Measurements from ENCODE around the gene NT5DC2.

NT5DC2 gene

DNA sequence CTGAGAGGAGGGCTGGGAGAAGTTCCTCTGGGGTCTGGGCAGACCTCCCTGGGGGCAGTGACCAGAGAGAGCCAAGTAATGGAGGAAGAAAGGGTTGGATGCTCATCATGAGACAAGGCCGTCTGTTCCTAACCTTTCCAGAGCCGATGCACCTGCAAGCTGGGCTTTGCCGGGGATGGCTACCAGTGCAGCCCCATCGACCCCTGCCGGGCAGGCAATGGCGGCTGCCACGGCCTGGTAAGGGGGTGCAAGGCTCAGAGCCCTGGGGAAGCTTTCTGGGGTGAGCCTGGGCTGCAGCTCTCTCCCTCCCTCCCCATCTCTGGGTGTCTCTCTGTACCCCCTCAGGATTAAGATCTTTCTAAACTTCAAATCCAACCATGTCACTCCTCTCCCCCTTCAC, 22.1 kb downstream of the NT5DC2 start:
- Histone ChIP-seq H3K4ac (ENCODE audit: low read depth, low read length) (no peak overlapping the region), H3K4me3 (ENCODE audit: low read length) (no peak overlapping the region), H2BK5ac (ENCODE audit: low read length) (no peak overlapping the region), H3K23ac (ENCODE audit: low read length) (no peak overlapping the region), H2BK15ac (replicated peaks; ENCODE audit: low read depth) (no peak overlapping the region), H3K36me3 (ENCODE audit: control insufficient read depth, insufficient read depth, low read length) (no peaks in the 10 kb centered on the region), H3K9ac (ENCODE audit: low read length) (no peak overlapping the region), H3K79me2 (ENCODE audit: control insufficient read depth, insufficient read depth, low read length) (no peaks in the 10 kb centered on the region), H2BK120ac (ENCODE audit: low read depth, low read length) (no peak overlapping the region), H3K27me3 (ENCODE audit: insufficient read depth, low read length, poor library complexity) (no peaks in the 10 kb centered on the region), H3K79me1 (ENCODE audit: low read length) (no peaks in the 10 kb centered on the region), H2AK5ac (ENCODE audit: low read length) (no peak overlapping the region), H3K56ac (ENCODE audit: low read length) (no peak overlapping the region), H3K27ac (ENCODE audit: low read depth, low read length) (no peak overlapping the region), H3K18ac (ENCODE audit: low read length) (no peak overlapping the region), H4K5ac (ENCODE audit: low read length) (no peak overlapping the region), H4K8ac (ENCODE audit: low read depth, low read length) (no peak overlapping the region), H3K4me1 (ENCODE audit: control insufficient read depth, low read depth, low read length) (no peaks in the 10 kb centered on the region), H3K4me2 (ENCODE audit: low read length) (no peak overlapping the region)
- no CpG with 5 or more reads among the region's 7 CpGs for WGBS (ENCODE audit: extremely low coverage, insufficient coverage, low lambda C conversion rate)
- DNase-seq: no peak

GRCh38 chr3:52509753-52510328, 23.8 kb downstream of the NT5DC2 start:
- no peak overlapping the region for H3K56ac ChIP-seq (ENCODE audit: low read length)
- no peak overlapping the region for H3K27ac ChIP-seq (ENCODE audit: low read depth, low read length)
- DNase-seq: no peak
- no peaks in the 10 kb centered on the region for H3K79me1 ChIP-seq (ENCODE audit: low read length)
- H3K18ac ChIP-seq (ENCODE audit: low read length): no peak overlapping the region
- no peak overlapping the region for H4K5ac ChIP-seq (ENCODE audit: low read length)
- no peak overlapping the region for H2BK5ac ChIP-seq (ENCODE audit: low read length)
- no peak overlapping the region for H3K4ac ChIP-seq (ENCODE audit: low read depth, low read length)
- H2BK15ac ChIP-seq (replicated peaks; ENCODE audit: low read depth): no peak overlapping the region
- H3K4me2 ChIP-seq (ENCODE audit: low read length): no peak overlapping the region
- H3K23ac ChIP-seq (ENCODE audit: low read length): no peak overlapping the region
- H3K4me1 ChIP-seq (ENCODE audit: control insufficient read depth, low read depth, low read length): no peaks in the 10 kb centered on the region
- H4K8ac ChIP-seq (ENCODE audit: low read depth, low read length): no peak overlapping the region
- no peak overlapping the region for H2BK120ac ChIP-seq (ENCODE audit: low read depth, low read length)
- WGBS (ENCODE audit: extremely low coverage, insufficient coverage, low lambda C conversion rate): no CpG with 5 or more reads among the region's 12 CpGs
- H3K4me3 ChIP-seq (ENCODE audit: low read length): no peak overlapping the region
- no peaks in the 10 kb centered on the region for H3K36me3 ChIP-seq (ENCODE audit: control insufficient read depth, insufficient read depth, low read length)
- no peaks in the 10 kb centered on the region for H3K79me2 ChIP-seq (ENCODE audit: control insufficient read depth, insufficient read depth, low read length)
- H2AK5ac ChIP-seq (ENCODE audit: low read length): no peak overlapping the region
- no peaks in the 10 kb centered on the region for H3K27me3 ChIP-seq (ENCODE audit: insufficient read depth, low read length, poor library complexity)
- H3K9ac ChIP-seq (ENCODE audit: low read length): no peak overlapping the region

DNA sequence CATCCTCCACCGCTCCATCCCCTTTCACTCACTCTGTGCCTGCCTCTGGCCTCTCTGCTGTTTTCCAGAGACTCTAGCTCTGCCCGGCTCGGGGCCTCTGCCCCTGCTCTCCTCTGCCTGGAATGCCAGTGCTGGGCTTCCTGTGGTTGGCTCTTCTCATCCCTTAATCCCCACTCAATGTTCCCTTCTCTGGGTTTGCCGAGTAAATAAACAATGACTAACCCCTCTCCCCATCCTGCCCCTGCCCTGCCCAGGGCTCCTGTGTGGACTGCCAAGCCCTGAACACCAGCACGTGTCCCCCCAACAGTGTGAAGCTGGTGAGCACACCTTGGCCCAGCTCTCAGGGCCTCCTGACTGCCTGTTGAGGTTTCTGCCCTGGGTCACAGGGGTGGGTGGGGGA, 26.3 kb downstream of the NT5DC2 start:
- no peak overlapping the region for H3K23ac ChIP-seq (ENCODE audit: low read length)
- no peak overlapping the region for H3K18ac ChIP-seq (ENCODE audit: low read length)
- no peaks in the 10 kb centered on the region for H3K79me2 ChIP-seq (ENCODE audit: control insufficient read depth, insufficient read depth, low read length)
- no peak overlapping the region for H3K4me2 ChIP-seq (ENCODE audit: low read length)
- peak; percentile 37 for DNase-seq
- H4K5ac ChIP-seq (ENCODE audit: low read length): no peak overlapping the region
- no peaks in the 10 kb centered on the region for H3K4me1 ChIP-seq (ENCODE audit: control insufficient read depth, low read depth, low read length)
- no peak overlapping the region for H3K9ac ChIP-seq (ENCODE audit: low read length)
- H2BK5ac ChIP-seq (ENCODE audit: low read length): no peak overlapping the region
- H2BK15ac ChIP-seq (replicated peaks; ENCODE audit: low read depth): no peak overlapping the region
- no peak overlapping the region for H2BK120ac ChIP-seq (ENCODE audit: low read depth, low read length)
- H3K27me3 ChIP-seq (ENCODE audit: insufficient read depth, low read length, poor library complexity): no peaks in the 10 kb centered on the region
- H3K56ac ChIP-seq (ENCODE audit: low read length): no peak overlapping the region
- no peaks in the 10 kb centered on the region for H3K36me3 ChIP-seq (ENCODE audit: control insufficient read depth, insufficient read depth, low read length)
- H3K4me3 ChIP-seq (ENCODE audit: low read length): no peak overlapping the region
- H3K79me1 ChIP-seq (ENCODE audit: low read length): no peaks in the 10 kb centered on the region
- no peak overlapping the region for H2AK5ac ChIP-seq (ENCODE audit: low read length)
- H3K4ac ChIP-seq (ENCODE audit: low read depth, low read length): no peak overlapping the region
- H3K27ac ChIP-seq (ENCODE audit: low read depth, low read length): no peak overlapping the region
- H4K8ac ChIP-seq (ENCODE audit: low read depth, low read length): no peak overlapping the region
- WGBS (ENCODE audit: extremely low coverage, insufficient coverage, low lambda C conversion rate): no CpG with 5 or more reads among the region's 5 CpGs

DNA sequence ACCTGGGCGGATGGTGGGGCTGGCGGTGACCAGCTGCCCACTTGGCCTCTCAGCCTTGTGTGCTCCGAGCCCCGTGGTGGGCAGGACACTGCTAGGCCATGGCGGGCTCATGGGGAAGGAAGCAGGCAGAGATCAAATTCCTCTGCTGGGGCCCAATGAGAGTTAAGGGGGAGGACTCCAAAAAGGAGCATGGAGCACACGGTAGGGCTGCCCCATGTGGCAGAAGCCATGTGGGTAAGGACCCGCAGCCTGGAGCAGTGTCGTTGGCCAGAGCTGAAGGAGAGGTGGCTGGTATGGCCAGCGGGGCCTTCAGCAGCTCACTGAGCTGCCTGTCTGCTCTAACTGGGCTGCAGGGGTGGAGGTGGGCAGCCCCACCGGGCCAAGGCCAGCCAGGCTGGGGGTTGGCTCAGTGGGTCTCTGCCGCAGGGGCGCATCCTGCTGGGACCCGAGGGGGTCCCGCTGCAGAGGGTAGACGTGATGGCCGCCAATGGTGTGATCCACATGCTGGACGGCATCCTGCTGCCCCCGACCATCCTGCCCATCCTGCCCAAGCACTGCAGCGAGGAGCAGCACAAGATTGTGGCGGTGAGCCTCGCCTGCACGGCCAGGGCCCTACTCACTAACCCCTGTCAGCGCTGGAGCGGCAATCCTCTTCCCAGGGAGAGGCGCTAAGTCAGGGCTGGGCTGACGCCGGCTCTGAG, 27.2 kb downstream of the NT5DC2 start:
- Histone ChIP-seq H3K4me1 (ENCODE audit: control insufficient read depth, low read depth, low read length) (no peaks in the 10 kb centered on the region), H4K5ac (ENCODE audit: low read length) (no peak overlapping the region), H2BK15ac (replicated peaks; ENCODE audit: low read depth) (no peak overlapping the region), H3K27ac (ENCODE audit: low read depth, low read length) (no peak overlapping the region), H3K56ac (ENCODE audit: low read length) (no peak overlapping the region), H3K9ac (ENCODE audit: low read length) (no peak overlapping the region), H3K79me1 (ENCODE audit: low read length) (no peaks in the 10 kb centered on the region), H3K4ac (ENCODE audit: low read depth, low read length) (no peak overlapping the region), H2BK120ac (ENCODE audit: low read depth, low read length) (no peak overlapping the region), H3K18ac (ENCODE audit: low read length) (no peak overlapping the region), H3K4me3 (ENCODE audit: low read length) (no peak overlapping the region), H3K79me2 (ENCODE audit: control insufficient read depth, insufficient read depth, low read length) (no peaks in the 10 kb centered on the region), H2BK5ac (ENCODE audit: low read length) (no peak overlapping the region), H3K23ac (ENCODE audit: low read length) (no peak overlapping the region), H4K8ac (ENCODE audit: low read depth, low read length) (no peak overlapping the region), H3K27me3 (ENCODE audit: insufficient read depth, low read length, poor library complexity) (no peaks in the 10 kb centered on the region), H3K36me3 (ENCODE audit: control insufficient read depth, insufficient read depth, low read length) (no peaks in the 10 kb centered on the region), H3K4me2 (ENCODE audit: low read length) (no peak overlapping the region), H2AK5ac (ENCODE audit: low read length) (no peak overlapping the region)
- DNase-seq: peak; percentile 17
- WGBS (ENCODE audit: extremely low coverage, insufficient coverage, low lambda C conversion rate): no CpG with 5 or more reads among the region's 27 CpGs

GRCh38 chr3:52504977-52505376, 28.7 kb downstream of the NT5DC2 start:
- Histone ChIP-seq H3K4me1 (ENCODE audit: control insufficient read depth, low read depth, low read length) (no peaks in the 10 kb centered on the region), H3K79me1 (ENCODE audit: low read length) (no peaks in the 10 kb centered on the region), H4K8ac (ENCODE audit: low read depth, low read length) (no peak overlapping the region), H3K4ac (ENCODE audit: low read depth, low read length) (no peak overlapping the region), H2BK15ac (replicated peaks; ENCODE audit: low read depth) (no peak overlapping the region), H3K36me3 (ENCODE audit: control insufficient read depth, insufficient read depth, low read length) (no peaks in the 10 kb centered on the region), H3K18ac (ENCODE audit: low read length) (no peak overlapping the region), H3K9ac (ENCODE audit: low read length) (no peak overlapping the region), H4K5ac (ENCODE audit: low read length) (no peak overlapping the region), H3K27ac (ENCODE audit: low read depth, low read length) (no peak overlapping the region), H3K23ac (ENCODE audit: low read length) (no peak overlapping the region), H2AK5ac (ENCODE audit: low read length) (no peak overlapping the region), H3K4me2 (ENCODE audit: low read length) (no peak overlapping the region), H2BK5ac (ENCODE audit: low read length) (no peak overlapping the region), H3K56ac (ENCODE audit: low read length) (no peak overlapping the region), H3K27me3 (ENCODE audit: insufficient read depth, low read length, poor library complexity) (no peaks in the 10 kb centered on the region), H3K4me3 (ENCODE audit: low read length) (no peak overlapping the region), H2BK120ac (ENCODE audit: low read depth, low read length) (no peak overlapping the region), H3K79me2 (ENCODE audit: control insufficient read depth, insufficient read depth, low read length) (no peaks in the 10 kb centered on the region)
- no peak for DNase-seq
- no CpG with 5 or more reads among the region's 10 CpGs for WGBS (ENCODE audit: extremely low coverage, insufficient coverage, low lambda C conversion rate)
